K562 (cell line): ENCODE measurements around the gene CHAT. TPM values are rescaled to one million over a fixed set of nuclear protein-coding genes. Genes with fewer than 3 reads are reported as not detected.

Experiments
- FIP1L1 ChIP-seq: fragments of 200-400 bp; formaldehyde crosslinking; IDR thresholded peaks from 2 replicates; pipeline ENCODE4 v1.6.1; 2018; ENCODE audit warnings: mild to moderate bottlenecking, low read depth, low read length; ENCODE audit not compliant: poor library complexity, severe bottlenecking
- PHF21A ChIP-seq: fragments of 450-650 bp; IDR thresholded peaks from 2 replicates; pipeline ENCODE4 v1.6.1; 2017; ENCODE audit warnings: low read depth, borderline replicate concordance
- RB1 ChIP-seq: fragments of 450-650 bp; IDR thresholded peaks from 2 replicates; pipeline ENCODE4 v1.6.1; 2017; ENCODE audit warnings: low read depth, mild to moderate bottlenecking
- ZNF24 ChIP-seq: fragments of 450-650 bp; IDR thresholded peaks from 2 replicates; pipeline ENCODE4 v1.6.1; 2016
- polyA plus RNA-seq, 8 experiments: library from polyadenylated mRNA; depleted of rRNA in 4 of 8; stranded (reverse) in 5 of 8; unstranded in 3 of 8; fragments of >200 nt; fragmentation: Nextera tagmentation in 2 of 8; fragmentation: Illumina TruSeq in 1 of 8; extraction: Ambion mirVana in 2 of 8; extraction: Trizol in 1 of 8; gene quantifications; 2 replicates each; pipeline versions ENCODE4 v1.2.1 to v1.2.3, GENCODE V29; 2011 to 2014; ENCODE audit warnings: inconsistent platforms in 1 of 8, missing spikeins in 1 of 8
- total RNA-seq, 7 experiments: library from RNA; depleted of rRNA in 6 of 7; stranded (reverse); fragments of >200 nt in 6 of 7; fragmentation: Illumina TruSeq in 2 of 7; extraction: Trizol in 2 of 7; gene quantifications; 2 replicates each; pipeline versions ENCODE4 v1.2.1 to v1.2.3, GENCODE V29; 2011 to 2021; ENCODE audit warnings: low replicate concordance in 1 of 7
- TF ChIP-seq, protein P1 (sequence below): fragments of 250-450 bp; sonication (Bioruptor Pico); IDR thresholded peaks from 2 replicates; pipeline ENCODE4 v1.4.0; 2020; ENCODE audit warnings: mild to moderate bottlenecking
- TF ChIP-seq, protein P2 (sequence below), 2 experiments: fragments of 450-650 bp; IDR thresholded peaks; 2 replicates each; pipeline ENCODE4 v1.6.1; 2018; ENCODE audit warnings: mild to moderate bottlenecking in 2 of 2, low read depth in 1 of 2; ENCODE audit not compliant: partially characterized antibody in 2 of 2

The CHAT gene
- total and polyA plus RNA-seq, 9 of the 15 experiments (the other 6 are each of a cell fraction or from before 2014, with no cell fraction given): not detected

DNA sequence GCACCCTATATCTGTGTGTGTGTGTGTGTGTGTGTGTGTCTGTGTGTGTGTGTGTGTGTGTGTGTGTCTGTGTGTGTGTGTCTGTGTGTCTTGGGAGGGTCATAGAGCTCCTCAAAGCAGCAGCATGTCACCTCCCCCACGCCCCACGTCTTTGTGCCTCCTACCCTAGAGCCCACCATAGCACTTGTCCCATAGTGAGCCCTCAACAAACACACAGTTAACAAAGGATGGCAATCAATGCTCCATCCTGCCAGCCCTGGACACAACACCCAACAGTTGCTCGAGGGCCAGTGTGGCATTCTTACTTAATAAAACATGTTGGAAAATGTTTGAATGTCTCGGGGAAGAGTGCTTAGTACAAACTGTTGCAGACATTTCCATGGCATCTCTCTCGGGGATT, 96.1 kb downstream of the CHAT start (continued):
- TF ChIP-seq, protein P1, sequence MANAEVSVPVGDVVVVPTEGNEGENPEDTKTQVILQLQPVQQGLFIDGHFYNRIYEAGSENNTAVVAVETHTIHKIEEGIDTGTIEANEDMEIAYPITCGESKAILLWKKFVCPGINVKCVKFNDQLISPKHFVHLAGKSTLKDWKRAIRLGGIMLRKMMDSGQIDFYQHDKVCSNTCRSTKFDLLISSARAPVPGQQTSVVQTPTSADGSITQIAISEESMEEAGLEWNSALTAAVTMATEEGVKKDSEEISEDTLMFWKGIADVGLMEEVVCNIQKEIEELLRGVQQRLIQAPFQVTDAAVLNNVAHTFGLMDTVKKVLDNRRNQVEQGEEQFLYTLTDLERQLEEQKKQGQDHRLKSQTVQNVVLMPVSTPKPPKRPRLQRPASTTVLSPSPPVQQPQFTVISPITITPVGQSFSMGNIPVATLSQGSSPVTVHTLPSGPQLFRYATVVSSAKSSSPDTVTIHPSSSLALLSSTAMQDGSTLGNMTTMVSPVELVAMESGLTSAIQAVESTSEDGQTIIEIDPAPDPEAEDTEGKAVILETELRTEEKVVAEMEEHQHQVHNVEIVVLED: no peak
- TF ChIP-seq RB1 (no peak), ZNF24 (no peak), FIP1L1 (no peak), PHF21A (no peak)
- TF ChIP-seq, protein P2, sequence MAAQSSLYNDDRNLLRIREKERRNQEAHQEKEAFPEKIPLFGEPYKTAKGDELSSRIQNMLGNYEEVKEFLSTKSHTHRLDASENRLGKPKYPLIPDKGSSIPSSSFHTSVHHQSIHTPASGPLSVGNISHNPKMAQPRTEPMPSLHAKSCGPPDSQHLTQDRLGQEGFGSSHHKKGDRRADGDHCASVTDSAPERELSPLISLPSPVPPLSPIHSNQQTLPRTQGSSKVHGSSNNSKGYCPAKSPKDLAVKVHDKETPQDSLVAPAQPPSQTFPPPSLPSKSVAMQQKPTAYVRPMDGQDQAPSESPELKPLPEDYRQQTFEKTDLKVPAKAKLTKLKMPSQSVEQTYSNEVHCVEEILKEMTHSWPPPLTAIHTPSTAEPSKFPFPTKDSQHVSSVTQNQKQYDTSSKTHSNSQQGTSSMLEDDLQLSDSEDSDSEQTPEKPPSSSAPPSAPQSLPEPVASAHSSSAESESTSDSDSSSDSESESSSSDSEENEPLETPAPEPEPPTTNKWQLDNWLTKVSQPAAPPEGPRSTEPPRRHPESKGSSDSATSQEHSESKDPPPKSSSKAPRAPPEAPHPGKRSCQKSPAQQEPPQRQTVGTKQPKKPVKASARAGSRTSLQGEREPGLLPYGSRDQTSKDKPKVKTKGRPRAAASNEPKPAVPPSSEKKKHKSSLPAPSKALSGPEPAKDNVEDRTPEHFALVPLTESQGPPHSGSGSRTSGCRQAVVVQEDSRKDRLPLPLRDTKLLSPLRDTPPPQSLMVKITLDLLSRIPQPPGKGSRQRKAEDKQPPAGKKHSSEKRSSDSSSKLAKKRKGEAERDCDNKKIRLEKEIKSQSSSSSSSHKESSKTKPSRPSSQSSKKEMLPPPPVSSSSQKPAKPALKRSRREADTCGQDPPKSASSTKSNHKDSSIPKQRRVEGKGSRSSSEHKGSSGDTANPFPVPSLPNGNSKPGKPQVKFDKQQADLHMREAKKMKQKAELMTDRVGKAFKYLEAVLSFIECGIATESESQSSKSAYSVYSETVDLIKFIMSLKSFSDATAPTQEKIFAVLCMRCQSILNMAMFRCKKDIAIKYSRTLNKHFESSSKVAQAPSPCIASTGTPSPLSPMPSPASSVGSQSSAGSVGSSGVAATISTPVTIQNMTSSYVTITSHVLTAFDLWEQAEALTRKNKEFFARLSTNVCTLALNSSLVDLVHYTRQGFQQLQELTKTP (IDR thresholded peaks at IDR 0.05; ENCODE audit: low read depth in 1 of 2, partially characterized antibody in 2 of 2): no peak
